GM18499 (cell line): Measurements from ENCODE around the gene AVPI1.
"Not testable (repeated sequence)": the region's sequence is repeated elsewhere in the genome, so short reads cannot be mapped to it uniquely, and the experiment has no call there.

Experiments
- ATAC-seq: cut with Tn5 transposase; IDR thresholded peaks from one replicate; pipeline ENCODE4 v1.9.1; 2021; ENCODE audit warnings: moderate number of reproducible peaks; ENCODE audit not compliant: insufficient read depth, unreplicated experiment

Gene AVPI1

GRCh38 chr10:97684368-97684713, 2.7 kb downstream of the AVPI1 start:
- not testable (repeated sequence) for ATAC-seq

- no peak for ATAC-seq
Observed at GRCh38 chr10:97683556-97684367, 3.3 kb downstream of the AVPI1 start.

GRCh38 chr10:97682042-97682441, 5.0 kb downstream of the AVPI1 start:
- no peak for ATAC-seq

- ATAC-seq = no peak
Observed at GRCh38 chr10:97679594-97679993, 7.4 kb downstream of the AVPI1 start.

GRCh38 chr10:97676770-97677581, 10.1 kb downstream of the AVPI1 start:
- ATAC-seq = no peak

- ATAC-seq = no peak
Observed at GRCh38 chr10:97675222-97675621, 11.8 kb downstream of the AVPI1 start.

GRCh38 chr10:97673736-97674525, 13.1 kb downstream of the AVPI1 start:
- no peak for ATAC-seq

- no peak for ATAC-seq
Observed at GRCh38 chr10:97669571-97669970, 17.5 kb downstream of the AVPI1 start.

- no peak for ATAC-seq
Observed at GRCh38 chr10:97667463-97667862, 19.6 kb downstream of the AVPI1 start.

- no peak for ATAC-seq
Observed at GRCh38 chr10:97666992-97667391, 20.0 kb downstream of the AVPI1 start.

- no peak for ATAC-seq
Observed at GRCh38 chr10:97664282-97664850, 22.7 kb downstream of the AVPI1 start.

GRCh38 chr10:97659589-97659988, 27.5 kb downstream of the AVPI1 start:
- no peak for ATAC-seq

GRCh38 chr10:97656777-97657176, 30.3 kb downstream of the AVPI1 start:
- no peak for ATAC-seq

- ATAC-seq = no peak
Observed at GRCh38 chr10:97651773-97652172, 35.3 kb downstream of the AVPI1 start.

- ATAC-seq = no peak
Observed at GRCh38 chr10:97650726-97651125, 36.3 kb downstream of the AVPI1 start.

GRCh38 chr10:97649405-97649750, 37.7 kb downstream of the AVPI1 start:
- ATAC-seq = not testable (repeated sequence)

GRCh38 chr10:97648562-97649404, 38.3 kb downstream of the AVPI1 start:
- ATAC-seq = peak; percentile 89

- ATAC-seq = no peak
Observed at GRCh38 chr10:97647556-97647955, 39.5 kb downstream of the AVPI1 start.

GRCh38 chr10:97644936-97645335, 42.1 kb downstream of the AVPI1 start:
- no peak for ATAC-seq
